Measurements from ENCODE around the gene NPC1L1. TPM values are rescaled to one million over a fixed set of nuclear protein-coding genes. Genes with fewer than 3 reads are reported as not detected.
A peak's percentile ranks its signal among the peaks of the same experiment; 100 is the strongest.

NPC1L1 gene
- total and polyA plus RNA-seq, 2 of the 13 experiments (the other 11 are each of a cell fraction or from before 2014, with no cell fraction given), result 4.8 to 14.5 TPM

GRCh38 chr7:44573464-44574286, 32.5 kb upstream of the NPC1L1 start, which contains the start of gene DDX56 (continued):
- TF ChIP-seq GRHL1 (CRISPR knock-in tag; conservative IDR thresholded peaks at IDR 0.05) (no peak), DPF2 (CRISPR knock-in tag; IDR thresholded peaks at IDR 0.05; ENCODE audit: borderline replicate concordance, low read depth) (no peak), NCOA2 (CRISPR knock-in tag; IDR thresholded peaks at IDR 0.05) (peak; percentile 62; the same call in 1 of the 2 replicates), EHMT2 (IDR thresholded peaks at IDR 0.05; ENCODE audit: borderline replicate concordance, low read depth, low read length) (no peak), ZNF749 (CRISPR knock-in tag; IDR thresholded peaks at IDR 0.05; ENCODE audit: borderline replicate concordance) (peak; percentile 94), BRCA1 (CRISPR knock-in tag; IDR thresholded peaks at IDR 0.05) (peak; percentile 93), ZNF549 (CRISPR knock-in tag; IDR thresholded peaks at IDR 0.05) (no peak), ZNF430 (CRISPR knock-in tag; IDR thresholded peaks at IDR 0.05) (peak; percentile 98; the same call in 1 of the 2 replicates), AGO1 (IDR thresholded peaks at IDR 0.05; ENCODE audit: low read depth, low read length, poor library complexity, severe bottlenecking) (peak; percentile 91), FOXM1 (CRISPR knock-in tag; IDR thresholded peaks at IDR 0.05) (peak; percentile 86; the same call in 1 of the 2 replicates), SSRP1 (CRISPR knock-in tag; IDR thresholded peaks at IDR 0.05) (no peak), KLF11 (CRISPR knock-in tag; IDR thresholded peaks at IDR 0.05) (peak; percentile 91), ZNF607 (CRISPR knock-in tag; IDR thresholded peaks at IDR 0.05; ENCODE audit: borderline replicate concordance) (peak; percentile 96), BCL6 (CRISPR knock-in tag; IDR thresholded peaks at IDR 0.05) (peak; percentile 50; the same call in 1 of the 2 replicates), REL (CRISPR knock-in tag; conservative IDR thresholded peaks at IDR 0.05) (peak; percentile 89; the same call in 1 of the 2 replicates), ZNF235 (CRISPR knock-in tag; IDR thresholded peaks at IDR 0.05; ENCODE audit: borderline replicate concordance) (no peak; the same call in none of the 2 replicates)
- TF ChIP-seq, protein P1, sequence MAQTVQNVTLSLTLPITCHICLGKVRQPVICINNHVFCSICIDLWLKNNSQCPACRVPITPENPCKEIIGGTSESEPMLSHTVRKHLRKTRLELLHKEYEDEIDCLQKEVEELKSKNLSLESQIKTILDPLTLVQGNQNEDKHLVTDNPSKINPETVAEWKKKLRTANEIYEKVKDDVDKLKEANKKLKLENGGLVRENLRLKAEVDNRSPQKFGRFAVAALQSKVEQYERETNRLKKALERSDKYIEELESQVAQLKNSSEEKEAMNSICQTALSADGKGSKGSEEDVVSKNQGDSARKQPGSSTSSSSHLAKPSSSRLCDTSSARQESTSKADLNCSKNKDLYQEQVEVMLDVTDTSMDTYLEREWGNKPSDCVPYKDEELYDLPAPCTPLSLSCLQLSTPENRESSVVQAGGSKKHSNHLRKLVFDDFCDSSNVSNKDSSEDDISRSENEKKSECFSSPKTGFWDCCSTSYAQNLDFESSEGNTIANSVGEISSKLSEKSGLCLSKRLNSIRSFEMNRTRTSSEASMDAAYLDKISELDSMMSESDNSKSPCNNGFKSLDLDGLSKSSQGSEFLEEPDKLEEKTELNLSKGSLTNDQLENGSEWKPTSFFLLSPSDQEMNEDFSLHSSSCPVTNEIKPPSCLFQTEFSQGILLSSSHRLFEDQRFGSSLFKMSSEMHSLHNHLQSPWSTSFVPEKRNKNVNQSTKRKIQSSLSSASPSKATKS (CRISPR knock-in tag; IDR thresholded peaks at IDR 0.05), result peak; percentile 93; the same call in 1 of the 2 replicates
- TF ChIP-seq, protein P2, sequence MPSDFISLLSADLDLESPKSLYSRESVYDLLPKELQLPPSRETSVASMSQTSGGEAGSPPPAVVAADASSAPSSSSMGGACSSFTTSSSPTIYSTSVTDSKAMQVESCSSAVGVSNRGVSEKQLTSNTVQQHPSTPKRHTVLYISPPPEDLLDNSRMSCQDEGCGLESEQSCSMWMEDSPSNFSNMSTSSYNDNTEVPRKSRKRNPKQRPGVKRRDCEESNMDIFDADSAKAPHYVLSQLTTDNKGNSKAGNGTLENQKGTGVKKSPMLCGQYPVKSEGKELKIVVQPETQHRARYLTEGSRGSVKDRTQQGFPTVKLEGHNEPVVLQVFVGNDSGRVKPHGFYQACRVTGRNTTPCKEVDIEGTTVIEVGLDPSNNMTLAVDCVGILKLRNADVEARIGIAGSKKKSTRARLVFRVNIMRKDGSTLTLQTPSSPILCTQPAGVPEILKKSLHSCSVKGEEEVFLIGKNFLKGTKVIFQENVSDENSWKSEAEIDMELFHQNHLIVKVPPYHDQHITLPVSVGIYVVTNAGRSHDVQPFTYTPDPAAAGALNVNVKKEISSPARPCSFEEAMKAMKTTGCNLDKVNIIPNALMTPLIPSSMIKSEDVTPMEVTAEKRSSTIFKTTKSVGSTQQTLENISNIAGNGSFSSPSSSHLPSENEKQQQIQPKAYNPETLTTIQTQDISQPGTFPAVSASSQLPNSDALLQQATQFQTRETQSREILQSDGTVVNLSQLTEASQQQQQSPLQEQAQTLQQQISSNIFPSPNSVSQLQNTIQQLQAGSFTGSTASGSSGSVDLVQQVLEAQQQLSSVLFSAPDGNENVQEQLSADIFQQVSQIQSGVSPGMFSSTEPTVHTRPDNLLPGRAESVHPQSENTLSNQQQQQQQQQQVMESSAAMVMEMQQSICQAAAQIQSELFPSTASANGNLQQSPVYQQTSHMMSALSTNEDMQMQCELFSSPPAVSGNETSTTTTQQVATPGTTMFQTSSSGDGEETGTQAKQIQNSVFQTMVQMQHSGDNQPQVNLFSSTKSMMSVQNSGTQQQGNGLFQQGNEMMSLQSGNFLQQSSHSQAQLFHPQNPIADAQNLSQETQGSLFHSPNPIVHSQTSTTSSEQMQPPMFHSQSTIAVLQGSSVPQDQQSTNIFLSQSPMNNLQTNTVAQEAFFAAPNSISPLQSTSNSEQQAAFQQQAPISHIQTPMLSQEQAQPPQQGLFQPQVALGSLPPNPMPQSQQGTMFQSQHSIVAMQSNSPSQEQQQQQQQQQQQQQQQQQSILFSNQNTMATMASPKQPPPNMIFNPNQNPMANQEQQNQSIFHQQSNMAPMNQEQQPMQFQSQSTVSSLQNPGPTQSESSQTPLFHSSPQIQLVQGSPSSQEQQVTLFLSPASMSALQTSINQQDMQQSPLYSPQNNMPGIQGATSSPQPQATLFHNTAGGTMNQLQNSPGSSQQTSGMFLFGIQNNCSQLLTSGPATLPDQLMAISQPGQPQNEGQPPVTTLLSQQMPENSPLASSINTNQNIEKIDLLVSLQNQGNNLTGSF (CRISPR knock-in tag; IDR thresholded peaks at IDR 0.05), result peak; percentile 90; the same call in 1 of the 2 replicates

Data from HepG2 (cell line).